CD4-positive, alpha-beta T cell treated with Interleukin-15 for 1 hour (primary cell): ENCODE results near the gene ANKS1B.

ENCODE experiments used
- DNase-seq: peaks from one replicate; pipeline ENCODE4 v3.0.0-alpha.2; 2020

Gene ANKS1B

DNA sequence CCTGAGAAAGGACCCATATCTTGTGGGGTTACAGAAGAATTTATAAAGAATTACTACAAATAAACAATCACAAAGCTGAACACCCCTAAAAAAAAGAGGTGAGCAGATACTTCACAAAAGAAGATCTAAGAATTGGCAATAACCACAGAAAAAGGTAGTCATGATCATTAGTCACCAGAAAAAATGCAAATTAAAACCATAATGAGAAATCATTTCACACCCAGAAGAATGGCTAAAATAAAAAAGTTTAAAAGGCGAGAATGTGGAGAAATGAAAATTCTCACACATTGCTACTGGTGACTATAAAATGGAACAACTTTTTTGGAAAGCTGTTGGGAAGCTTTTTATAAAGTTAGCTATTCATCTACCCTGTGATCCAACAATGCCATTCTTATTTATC, 545.3 kb downstream of the ANKS1B start:
- DNase-seq, result no peak

DNA sequence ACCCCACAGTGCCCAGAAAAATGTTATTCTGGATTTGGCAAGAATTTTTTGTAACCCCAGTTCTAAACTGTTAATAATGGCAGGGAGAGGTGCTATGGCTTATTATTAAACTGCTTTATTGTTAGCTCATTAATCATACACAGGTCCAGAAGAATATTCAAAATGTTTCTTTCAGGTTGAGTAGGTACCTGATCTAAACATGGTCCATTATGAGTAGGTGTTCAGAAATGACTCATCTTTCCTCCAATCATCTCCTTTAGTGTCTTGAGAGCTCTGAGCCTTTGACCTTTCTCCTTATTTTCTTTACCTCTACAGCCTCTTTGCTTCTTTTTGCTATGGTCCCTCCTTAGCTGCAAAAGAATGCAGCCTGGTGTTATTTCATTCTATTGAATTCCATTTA, 548.2 kb downstream of the ANKS1B start:
- DNase-seq, result no peak

DNA sequence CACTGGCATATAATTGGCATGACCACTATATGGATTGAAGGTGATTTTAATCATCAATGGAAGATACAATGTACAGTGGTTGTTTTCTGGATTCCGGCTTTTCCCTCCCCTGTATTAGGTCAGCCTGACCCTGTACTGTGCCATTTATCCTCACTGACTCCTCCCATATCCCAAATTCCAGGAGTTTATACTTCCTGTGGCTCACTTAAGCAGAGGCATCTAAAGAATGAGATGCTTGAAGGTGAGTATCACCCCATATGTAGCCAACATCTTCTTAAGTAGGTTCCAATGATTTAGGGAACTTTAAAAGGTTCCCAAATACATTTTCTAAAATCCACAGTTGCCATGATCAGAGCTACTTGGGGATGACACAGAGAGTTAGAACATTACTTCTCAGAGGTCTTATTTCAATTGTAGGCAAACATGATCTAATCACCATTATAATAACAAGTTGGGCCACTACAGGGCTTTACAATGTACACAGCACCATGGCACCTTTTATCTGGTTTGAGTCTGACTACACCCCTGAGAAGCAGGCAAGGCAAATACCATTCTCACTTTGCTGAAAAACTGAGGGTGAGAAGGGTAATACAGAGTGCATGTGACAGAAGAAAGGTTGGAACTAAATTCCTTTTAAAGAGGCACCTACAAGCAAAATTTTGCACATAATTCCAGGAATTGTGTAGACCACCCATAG, 549.5 kb downstream of the ANKS1B start:
- DNase-seq, result no peak

DNA sequence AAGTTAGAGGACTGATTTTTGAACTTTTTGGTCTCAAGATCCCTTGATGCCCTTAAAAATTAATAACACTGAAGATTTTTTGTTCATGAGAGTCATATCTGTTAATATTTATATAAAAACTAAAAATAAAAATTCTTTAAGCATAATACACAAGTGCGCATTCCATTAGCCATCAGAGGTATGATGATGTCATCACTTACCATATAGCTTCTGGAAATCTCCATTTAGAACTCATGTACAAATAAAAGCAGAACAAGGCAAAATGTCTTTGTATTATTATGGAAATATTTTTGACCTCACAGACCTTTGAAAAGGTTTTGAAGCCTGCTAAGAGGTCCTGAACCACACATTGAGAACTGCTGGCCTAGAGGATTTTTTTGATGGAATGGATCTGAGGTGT, 551.6 kb downstream of the ANKS1B start:
- no peak for DNase-seq

DNA sequence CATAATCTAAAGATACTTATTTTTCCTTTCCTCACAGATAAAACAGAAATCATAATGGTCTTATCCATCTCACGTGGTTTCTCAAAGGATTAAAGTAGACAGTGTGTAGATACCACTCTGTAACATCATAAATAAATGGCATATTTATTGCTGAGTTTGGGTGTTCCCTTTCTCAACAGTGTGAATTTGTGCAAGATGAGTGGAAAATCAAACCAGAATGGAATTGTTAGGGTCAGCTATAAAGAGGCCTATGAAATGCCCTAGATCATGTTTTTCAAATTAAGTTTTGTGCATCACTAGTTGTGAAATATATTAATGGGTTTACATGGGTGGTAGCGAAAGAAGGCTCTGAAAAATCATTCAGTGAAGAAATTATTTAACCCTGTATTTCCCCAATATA, 553.5 kb downstream of the ANKS1B start:
- no peak for DNase-seq

DNA sequence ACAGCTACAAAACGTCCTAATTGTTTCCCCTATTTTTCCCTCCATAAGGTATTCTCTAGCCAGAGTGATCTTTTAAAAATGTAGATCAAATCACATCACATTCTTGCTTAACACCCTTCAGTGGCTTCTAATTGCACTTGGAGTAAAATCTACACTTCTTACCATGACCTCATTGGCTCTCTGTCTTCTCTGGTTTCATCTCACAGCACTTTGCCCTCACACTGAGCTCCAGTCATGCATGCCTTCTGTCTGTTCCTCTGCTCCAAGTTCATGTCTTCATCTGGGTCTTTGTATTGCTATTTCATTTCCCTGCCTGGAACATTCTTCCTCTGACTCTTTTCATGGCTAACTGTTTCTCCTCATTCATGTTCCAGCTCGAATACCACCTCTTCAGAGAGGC, 557.6 kb downstream of the ANKS1B start:
- DNase-seq, result no peak

DNA sequence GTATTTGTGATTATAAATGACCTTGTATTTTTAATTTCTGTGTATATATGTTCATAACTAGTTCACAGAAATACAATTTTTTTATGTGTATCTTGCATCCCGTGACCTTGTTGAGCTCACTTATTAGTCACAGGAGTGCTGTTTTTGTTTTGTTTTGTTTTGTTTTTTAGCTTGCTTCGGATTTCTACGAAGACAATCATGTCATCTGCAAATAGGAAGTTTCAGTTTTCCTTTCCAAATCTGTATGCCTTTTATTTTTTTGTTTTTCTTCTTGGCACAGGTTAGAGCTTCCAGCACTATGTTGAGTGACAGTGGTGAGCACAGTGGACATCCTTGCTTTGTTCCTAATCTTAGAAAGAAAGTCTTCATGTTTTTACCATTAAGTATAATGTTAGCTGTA, 566.4 kb downstream of the ANKS1B start:
- no peak for DNase-seq

DNA sequence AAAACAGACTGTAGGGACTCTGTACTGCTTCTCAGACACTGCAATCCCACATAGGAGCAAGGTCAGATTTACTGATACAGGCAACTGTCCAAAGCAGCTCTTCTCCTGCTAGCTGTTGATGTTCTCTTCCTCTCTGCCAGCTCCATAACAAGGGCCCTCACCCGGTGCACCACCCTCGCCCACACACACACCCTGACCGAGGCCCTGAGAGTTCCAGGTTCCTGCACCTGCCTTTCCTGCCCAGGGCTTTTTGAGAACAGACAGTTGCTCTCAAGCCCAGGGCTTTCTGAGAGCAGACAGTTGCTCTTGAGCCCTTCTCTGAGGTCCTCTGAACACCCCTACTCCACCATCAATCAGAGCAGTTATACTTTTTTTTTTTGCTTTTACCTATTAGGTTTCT, 571.0 kb downstream of the ANKS1B start:
- no peak for DNase-seq

DNA sequence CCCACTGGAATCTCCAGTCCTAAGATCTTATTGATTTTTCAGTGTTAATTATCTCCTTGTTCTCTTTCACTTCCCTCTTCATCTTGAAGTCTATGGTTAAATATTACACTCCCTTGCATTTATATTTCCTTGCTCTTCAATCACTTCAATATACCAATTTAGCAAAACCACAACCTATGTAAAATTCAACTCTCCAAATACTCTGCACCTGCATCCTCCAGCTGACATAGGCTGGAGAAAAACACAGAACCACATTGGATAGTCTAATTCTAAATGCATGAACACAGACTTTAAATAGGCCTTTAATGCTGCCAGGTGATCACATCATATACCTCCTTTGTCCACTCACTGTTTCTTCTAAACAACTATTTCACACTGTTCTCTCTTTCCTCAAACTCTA, 591.0 kb downstream of the ANKS1B start:
- no peak for DNase-seq

DNA sequence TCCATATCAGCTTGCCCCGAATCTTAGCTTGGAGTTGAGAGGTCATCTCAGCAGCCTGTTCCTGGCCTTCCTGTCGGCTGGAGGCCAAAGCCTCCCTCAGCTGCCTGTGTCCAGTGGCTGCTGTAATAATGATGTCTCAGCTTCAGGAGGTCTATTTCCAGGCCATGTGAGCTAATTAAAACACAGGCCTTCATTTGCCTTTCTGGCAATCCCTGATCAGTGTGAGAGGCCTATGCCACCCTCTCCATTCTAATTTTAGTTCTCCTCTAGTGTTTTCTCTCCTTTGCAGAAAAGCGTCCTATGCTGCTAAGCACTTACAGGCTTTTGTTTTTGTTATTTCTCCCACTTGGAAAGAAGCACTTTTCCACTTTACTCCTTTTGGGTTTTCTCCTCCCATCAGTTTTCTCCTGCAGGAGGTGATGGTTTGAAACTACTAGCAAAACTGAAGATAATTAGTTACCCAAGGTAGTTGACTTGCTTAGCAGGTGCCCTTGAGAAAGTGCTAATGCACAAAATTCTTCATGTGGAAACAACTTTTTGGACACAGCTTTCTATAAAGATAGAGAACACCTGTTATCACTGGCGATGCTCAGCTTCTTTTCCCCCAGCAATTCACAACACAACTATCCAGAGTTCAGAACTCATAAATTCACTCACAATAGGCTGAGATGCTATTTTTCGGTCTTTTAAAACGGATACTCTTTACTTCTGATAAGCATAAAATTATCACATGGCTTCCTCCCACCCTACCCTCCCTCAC, 592.5 kb downstream of the ANKS1B start:
- DNase-seq, result no peak

DNA sequence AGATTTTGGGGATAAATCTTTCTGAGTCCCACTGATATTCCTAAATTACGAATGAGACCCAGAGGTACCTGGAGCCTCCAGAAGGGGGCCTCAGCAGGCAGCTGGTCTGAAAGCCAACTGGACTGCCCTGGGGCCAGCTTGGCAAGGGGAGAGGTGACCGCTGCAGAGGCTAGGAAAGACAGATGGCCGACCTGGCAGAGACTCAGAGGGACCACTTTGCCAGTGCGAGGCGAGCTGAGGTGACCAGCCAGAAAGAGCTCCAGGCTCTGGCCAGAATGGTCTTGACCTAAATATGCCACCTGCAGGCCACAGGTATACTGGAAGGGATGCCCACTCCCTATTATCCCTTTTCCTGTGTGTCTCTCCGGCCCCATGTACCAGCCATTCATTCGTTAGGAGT, 594.0 kb downstream of the ANKS1B start:
- no peak for DNase-seq

DNA sequence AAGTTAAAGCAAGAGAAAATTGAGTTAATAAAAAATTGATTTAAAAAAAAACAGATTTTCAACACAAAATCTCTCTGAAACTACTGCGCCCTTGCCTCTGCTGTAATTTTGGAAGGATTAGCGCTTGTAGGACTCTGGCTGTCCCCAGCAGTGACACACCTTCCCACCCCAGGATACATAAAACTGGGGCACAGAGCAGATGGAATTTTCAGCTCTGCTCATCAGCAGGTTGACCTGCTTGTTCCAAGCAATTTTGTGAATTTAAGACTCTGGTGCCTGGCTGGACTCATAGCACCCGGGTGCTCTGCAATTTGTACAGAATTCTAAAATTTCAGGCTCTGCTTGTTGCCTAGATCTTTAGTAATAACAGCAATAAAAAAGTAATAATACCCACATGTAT, 595.0 kb downstream of the ANKS1B start:
- DNase-seq, result no peak

DNA sequence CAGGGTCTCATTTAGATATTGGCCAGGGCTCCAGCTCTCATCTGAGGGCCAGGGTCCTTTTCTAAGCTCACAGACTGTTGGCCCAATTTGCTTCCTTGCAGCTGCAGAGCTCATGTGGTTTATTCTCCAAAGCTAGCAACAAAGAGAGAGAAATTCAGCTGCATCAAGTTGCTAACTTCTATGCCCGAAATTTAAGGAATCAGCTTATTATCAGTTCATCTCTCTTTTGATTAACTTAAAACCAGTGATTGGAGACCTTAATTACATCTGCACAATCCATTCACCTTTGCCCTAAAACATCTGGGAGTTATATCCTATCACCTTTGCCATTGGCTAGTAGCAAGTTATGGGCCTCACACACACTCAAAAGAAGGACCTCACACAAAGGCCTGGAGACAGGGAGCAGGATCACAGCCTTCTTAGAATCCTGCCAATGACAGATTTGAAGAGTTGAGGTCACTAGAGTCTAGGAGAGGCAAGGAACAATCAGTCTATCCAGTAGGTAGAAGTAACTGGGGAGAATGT, 596.0 kb downstream of the ANKS1B start:
- DNase-seq, result no peak

DNA sequence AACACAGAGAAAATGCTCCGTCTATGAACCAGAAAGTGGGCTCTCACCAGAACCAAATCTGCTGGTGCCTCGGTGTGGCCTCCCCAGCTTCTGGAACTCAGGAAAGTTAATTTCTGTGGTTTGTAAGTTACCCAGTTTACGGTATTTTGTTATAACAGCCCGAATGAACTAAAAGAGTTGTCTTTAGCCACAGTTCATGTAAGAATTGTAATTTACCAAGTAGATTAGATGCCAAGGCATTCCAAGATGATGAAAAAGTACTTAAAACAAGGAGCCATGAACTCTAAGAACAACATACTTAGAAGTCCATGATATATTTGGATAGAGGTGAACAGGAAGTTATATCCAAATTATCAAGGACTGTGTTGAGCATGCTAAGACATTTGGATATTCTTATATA, 597.1 kb downstream of the ANKS1B start:
- DNase-seq, result no peak

DNA sequence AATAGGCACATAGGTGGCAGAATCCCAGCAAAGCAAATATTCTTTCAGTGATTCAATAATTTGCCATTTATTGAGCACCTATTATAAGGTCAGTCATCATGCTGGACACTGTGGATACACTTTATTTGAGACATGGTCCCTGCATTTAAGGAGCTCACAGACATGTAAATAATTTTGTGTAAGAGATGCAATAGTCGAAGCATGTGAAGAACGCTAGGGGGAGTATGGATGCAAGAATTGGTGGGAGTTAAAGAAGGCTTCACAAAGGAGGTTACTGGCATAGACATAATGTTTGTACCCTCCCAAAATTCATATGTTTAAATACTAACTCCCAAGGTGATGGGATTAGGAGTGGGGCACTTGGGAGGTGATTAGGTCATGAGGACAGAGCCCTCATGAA, 597.8 kb downstream of the ANKS1B start:
- no peak for DNase-seq

DNA sequence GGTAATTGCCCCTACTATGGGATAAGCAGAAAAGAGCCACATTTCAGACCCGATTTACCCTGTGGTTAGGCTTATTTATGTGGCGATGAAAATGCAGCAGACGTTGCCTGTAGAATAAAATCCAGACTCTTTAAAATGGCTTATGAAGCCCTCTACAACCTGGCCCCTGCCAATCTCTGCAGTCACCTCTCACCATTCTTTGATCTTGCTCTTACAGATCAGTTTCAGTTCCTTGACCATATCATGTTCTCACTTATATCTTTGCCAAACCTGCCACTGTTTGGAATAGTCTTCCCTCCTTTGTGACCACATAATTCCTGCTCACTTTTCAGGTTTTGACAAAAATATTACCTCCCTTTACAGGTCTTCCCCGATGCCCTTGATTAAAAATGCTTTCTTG, 601.5 kb downstream of the ANKS1B start:
- no peak for DNase-seq

DNA sequence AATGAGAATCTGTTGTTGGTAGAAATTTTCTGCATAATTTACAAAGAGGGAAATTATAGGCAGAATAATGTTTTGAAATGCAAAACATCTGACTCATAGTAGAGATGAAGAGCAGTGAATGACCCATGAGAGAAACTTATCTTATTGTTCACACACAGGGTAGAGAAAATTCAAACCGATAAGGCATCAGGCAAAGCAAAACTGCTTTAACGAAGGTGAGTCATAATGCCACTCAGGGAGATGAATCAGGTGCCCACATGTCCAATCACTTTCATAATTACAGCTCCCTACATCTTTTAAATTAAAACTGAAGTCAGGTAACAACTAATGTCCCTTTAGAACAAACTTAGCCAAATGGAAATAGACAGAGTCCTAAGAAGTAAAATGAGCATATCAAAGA, 602.7 kb downstream of the ANKS1B start:
- no peak for DNase-seq

DNA sequence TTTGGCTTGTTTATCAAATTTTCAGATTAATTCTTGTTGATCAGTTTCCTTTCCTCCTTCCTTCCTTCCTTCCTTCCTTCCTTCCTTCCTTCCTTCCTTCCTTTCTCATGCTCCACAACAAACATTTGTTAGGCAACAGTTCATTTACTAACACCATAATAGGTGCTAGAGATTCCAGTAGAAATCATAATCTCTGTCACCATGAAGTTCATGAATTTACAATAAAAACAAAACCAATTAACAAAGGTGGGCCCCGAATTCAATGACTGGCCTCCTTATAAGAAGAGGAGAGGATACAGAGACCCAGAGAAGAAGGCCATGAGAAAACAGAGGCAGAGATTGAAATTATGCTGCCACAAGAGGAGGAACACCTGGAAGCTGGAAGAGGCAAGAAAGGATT, 604.0 kb downstream of the ANKS1B start:
- DNase-seq, result no peak

DNA sequence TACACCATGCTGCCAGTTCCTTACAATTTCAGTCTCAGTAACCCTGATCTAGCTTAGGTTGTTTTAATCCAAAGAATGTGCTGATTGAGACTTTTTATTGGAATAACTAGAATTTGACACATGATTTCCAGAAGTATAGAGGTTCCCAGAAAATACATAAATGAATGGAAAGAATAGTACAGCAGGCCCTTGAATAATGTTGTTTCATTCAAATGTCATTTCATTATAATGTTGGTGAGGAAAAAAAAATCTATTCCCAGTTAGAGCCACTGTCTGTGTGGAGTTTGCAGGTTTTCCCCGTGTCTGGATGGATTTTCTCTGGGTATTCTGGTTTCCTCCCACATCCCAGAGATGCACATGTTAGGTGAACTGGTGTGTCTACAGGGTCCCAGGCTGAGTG, 610.7 kb downstream of the ANKS1B start:
- no peak for DNase-seq

DNA sequence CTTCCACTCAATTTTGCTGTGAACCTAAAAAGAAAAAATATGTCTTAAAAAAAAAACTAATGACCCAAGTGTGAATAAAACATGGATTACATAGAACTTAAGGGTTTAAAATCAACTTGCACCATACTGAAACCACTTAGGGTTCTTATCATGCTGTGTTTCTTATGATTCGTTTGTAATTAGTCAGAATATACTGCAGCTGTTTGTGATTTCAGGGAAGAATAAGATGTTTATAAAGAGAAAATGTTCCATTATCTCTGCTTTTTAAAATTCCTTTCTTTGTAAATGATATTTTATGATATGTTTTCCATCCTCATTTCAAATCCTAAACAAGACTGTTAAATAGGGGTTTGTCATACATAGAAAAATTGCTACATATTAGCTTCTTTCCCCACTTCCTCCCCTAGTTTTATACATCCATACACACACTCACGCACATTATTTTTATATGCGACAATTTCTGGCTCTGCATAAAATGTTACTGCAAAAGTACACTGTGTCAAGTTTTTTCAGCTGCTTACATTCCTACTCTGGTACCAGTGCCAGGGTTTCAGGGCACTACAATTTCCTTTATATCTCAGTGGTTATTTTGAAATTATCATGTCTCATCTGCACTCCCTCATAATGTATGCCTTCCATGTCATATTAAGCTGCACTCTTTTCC, 612.3 kb downstream of the ANKS1B start:
- no peak for DNase-seq

DNA sequence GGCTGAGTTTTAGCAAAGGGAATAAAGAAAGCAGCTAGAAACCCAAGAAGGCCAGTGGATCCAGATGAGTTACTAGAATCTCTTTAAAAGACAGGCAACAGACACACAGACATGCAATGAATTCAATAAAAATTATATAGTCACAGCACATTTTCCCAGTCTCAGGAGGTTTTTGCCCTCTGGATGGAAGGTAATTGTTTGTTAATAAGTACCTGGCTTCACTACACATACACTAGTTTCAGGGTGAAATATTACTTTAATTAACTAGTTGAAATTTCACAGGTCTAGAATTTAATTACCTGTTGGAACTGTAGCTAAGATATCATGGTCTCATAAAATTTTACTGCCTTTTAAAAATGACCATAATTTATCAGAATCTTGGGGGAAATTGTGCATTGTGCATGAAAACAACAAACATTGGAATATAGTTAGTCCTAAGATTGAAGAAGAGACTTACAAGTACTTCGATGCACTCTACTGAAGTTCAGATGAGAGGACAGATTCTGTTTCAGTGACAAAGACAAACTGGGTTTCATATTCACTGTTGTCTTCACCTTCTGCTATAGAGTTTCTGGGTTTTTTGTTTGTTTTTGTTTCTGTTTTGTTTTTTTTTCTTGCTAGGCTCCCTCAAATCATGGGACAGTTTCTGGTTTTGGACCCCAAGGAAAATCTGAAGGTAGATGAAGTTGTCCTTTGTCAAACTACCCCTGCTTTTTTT, 614.2 kb downstream of the ANKS1B start:
- DNase-seq, result no peak

DNA sequence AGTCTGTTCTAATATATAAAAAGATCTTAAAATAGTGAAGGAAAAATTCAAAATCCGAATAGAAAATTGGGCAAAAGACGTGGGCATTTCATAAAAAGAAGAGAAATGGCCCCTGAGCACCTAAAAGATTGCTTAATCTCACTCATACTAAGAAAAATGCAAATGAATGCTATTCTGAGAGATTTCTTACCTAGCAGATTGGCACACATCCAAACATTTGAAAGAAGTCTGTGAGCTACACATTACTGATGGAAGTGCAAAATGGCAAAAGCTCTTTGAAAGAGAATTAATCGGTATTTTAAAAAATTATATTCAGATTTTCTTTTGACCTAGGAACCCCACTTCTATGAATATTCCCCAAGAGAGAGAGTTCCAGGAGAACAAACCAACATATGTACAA, 617.6 kb downstream of the ANKS1B start:
- no peak for DNase-seq

DNA sequence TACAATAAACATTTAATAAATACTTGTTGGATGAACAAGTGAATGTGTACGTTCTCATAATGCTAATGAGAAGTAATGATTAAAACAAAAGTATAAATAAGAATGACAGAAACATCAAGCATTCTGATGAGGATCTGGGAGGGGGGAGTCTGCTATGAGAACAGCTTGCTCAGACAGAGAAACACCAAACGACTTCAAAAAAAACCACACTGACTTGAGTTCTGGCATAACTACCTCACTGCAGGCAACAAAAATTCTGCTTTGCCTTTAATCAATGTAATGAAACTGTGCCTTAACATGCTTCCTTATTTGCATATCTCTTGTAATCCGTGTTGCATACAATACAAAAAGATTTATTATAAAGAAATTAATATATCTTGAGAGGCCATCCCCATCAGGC, 632.5 kb downstream of the ANKS1B start:
- no peak for DNase-seq
